22Rv1 (cell line): ENCODE results near the gene RHBDF1.

Source experiments
- CTCF ChIP-seq: fragments of 450-650 bp; IDR thresholded peaks from 2 replicates; pipeline ENCODE4 v1.5.1; 2017; ENCODE audit warnings: mild to moderate bottlenecking
- ZFX ChIP-seq: fragments of 450-650 bp; IDR thresholded peaks from 2 replicates; pipeline ENCODE4 v1.6.1; 2017; ENCODE audit warnings: antibody characterized with exemption, borderline replicate concordance

DNA sequence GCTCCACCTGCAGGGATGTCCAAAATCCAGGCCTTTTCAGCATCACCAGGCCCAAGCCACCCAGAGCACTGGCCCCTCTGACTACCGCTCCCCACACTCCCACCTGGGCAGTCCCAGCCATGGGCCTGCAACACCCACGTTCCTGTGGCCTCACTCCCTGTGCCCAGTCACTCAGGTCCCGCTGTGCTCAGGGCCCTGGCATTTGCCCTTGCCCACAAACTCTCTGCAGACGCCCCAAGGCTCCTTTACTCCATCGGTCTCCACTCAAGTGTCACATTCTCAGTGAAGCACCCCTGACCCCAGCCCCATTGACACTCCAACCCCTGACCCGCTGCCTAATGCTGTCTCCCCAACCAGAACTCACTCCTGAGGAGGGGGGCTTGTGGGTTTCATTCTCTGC lies 29.2 kb upstream of the RHBDF1 start:
- TF ChIP-seq CTCF (no peak), ZFX (no peak)
